Epithelial cell of esophagus (primary cell): ENCODE data around the gene NDST1.

ENCODE experiments used
- DNase-seq: peaks from one replicate; pipeline ENCODE4 v3.0.0; 2010; ENCODE audit warnings: low read depth
- H3K4me3 ChIP-seq: 2 replicates; pipeline ENCODE4 v1.5.1; 2011; ENCODE audit warnings: mild to moderate bottlenecking, low read length, control low read depth
- CTCF ChIP-seq: IDR thresholded peaks from 2 replicates; pipeline ENCODE4 v1.5.1; 2011; ENCODE audit warnings: low read depth, mild to moderate bottlenecking, low read length, control low read depth, inconsistent platforms; ENCODE audit not compliant: insufficient read depth; ENCODE audit errors: missing control alignments

The NDST1 gene

GRCh38 chr5:150489360-150490295 lies 18.3 kb upstream of the NDST1 start:
- no peak for TF ChIP-seq CTCF
- no peak overlapping the region for H3K4me3 ChIP-seq
- DNase-seq: no peak

GRCh38 chr5:150490296-150490669 lies 17.6 kb upstream of the NDST1 start:
- H3K4me3 ChIP-seq: no peak overlapping the region
- peak; percentile 53 for DNase-seq
- no peak for TF ChIP-seq CTCF

- no peak for TF ChIP-seq CTCF
- H3K4me3 ChIP-seq: no peak overlapping the region
- no peak for DNase-seq
Measured at GRCh38 chr5:150490754-150491153, 17.2 kb upstream of the NDST1 start.

GRCh38 chr5:150491876-150492275 lies 16.1 kb upstream of the NDST1 start:
- no peak overlapping the region for H3K4me3 ChIP-seq
- TF ChIP-seq CTCF: no peak
- DNase-seq: no peak

- peak; percentile 100 for DNase-seq
- no peak overlapping the region for H3K4me3 ChIP-seq
- no peak for TF ChIP-seq CTCF
Measured at GRCh38 chr5:150492621-150493020, 15.3 kb upstream of the NDST1 start.

- H3K4me3 ChIP-seq: no peak overlapping the region
- no peak for TF ChIP-seq CTCF
- DNase-seq: no peak
Measured at GRCh38 chr5:150496098-150496497, 11.8 kb upstream of the NDST1 start.

- TF ChIP-seq CTCF: no peak
- no peak overlapping the region for H3K4me3 ChIP-seq
- no peak for DNase-seq
Measured at GRCh38 chr5:150496534-150496933, 11.4 kb upstream of the NDST1 start.
